GM12878 (cell line): ENCODE results near the gene AIDA. TPM values are rescaled to one million over a fixed set of nuclear protein-coding genes. Genes with fewer than 3 reads are reported as not detected.

ENCODE experiments used
- BRCA1 ChIP-seq: IDR thresholded peaks from 2 replicates; pipeline ENCODE4 v1.6.1; 2011; ENCODE audit warnings: low read depth, low read length, improper control_type of control experiment
- EP300 ChIP-seq, 2 experiments: fragments of 150-350 bp in 1 of 2; IDR thresholded peaks; 2 replicates each; pipeline ENCODE4 v1.6.1; 2011 to 2012; ENCODE audit warnings: low read depth in 2 of 2, low read length in 2 of 2, borderline replicate concordance in 1 of 2, improper control_type of control experiment in 1 of 2, inconsistent platforms in 1 of 2; ENCODE audit not compliant: control insufficient read depth in 1 of 2
- MYC ChIP-seq: IDR thresholded peaks from 2 replicates; pipeline ENCODE4 v1.6.1; 2011; ENCODE audit warnings: mild to moderate bottlenecking, low read length, moderate library complexity, inconsistent platforms; ENCODE audit not compliant: insufficient read depth, insufficient replicate concordance, insufficient read length, severe bottlenecking
- POLR2AphosphoS2 ChIP-seq: IDR thresholded peaks from 2 replicates; pipeline ENCODE4 v1.6.1; 2011; ENCODE audit warnings: low read depth, mild to moderate bottlenecking, low read length, improper control_type of control experiment, moderate library complexity
- polyA plus RNA-seq, 11 experiments: library from polyadenylated mRNA; depleted of rRNA in 4 of 11; unstranded in 6 of 11; stranded (reverse) in 5 of 11; fragments of >200 nt; fragmentation: Nextera tagmentation in 4 of 11; fragmentation: Illumina TruSeq in 1 of 11; extraction: Ambion mirVana in 4 of 11; extraction: Trizol in 1 of 11; gene quantifications; 1 replicate in 1 of 11; 2 replicates in 10 of 11; pipeline versions ENCODE4 v1.2.1 to v1.2.3, GENCODE V29; 2011 to 2016; ENCODE audit warnings: inconsistent platforms in 2 of 11, missing spikeins in 2 of 11, low read depth in 1 of 11
- total RNA-seq, 4 experiments: library from RNA; depleted of rRNA in 3 of 4; stranded (reverse); fragments of >200 nt in 3 of 4; fragmentation: Illumina TruSeq in 1 of 4; extraction: Trizol in 1 of 4; gene quantifications; 2 replicates each; pipeline versions ENCODE4 v1.2.1 to v1.2.3, GENCODE V29; 2013 to 2021
- TF ChIP-seq, protein P1 (sequence below): fragments of 450-650 bp; IDR thresholded peaks from 2 replicates; pipeline ENCODE4 v1.6.1; 2016; ENCODE audit warnings: mild to moderate bottlenecking, moderate library complexity, borderline replicate concordance
- TF ChIP-seq, protein P2 (sequence below): fragments of 450-650 bp; IDR thresholded peaks from 2 replicates; pipeline ENCODE4 v1.6.1; 2018; ENCODE audit warnings: borderline replicate concordance, mild to moderate bottlenecking; ENCODE audit not compliant: partially characterized antibody
- TF ChIP-seq, protein P3 (sequence below): IDR thresholded peaks from 2 replicates; pipeline ENCODE4 v1.6.1; 2012; ENCODE audit warnings: improper control_type of control experiment, low read depth, low read length; ENCODE audit not compliant: insufficient replicate concordance
- TF ChIP-seq, protein P4 (sequence below): IDR thresholded peaks from 2 replicates; pipeline ENCODE4 v1.6.1; 2012; ENCODE audit warnings: low read depth, low read length, improper control_type of control experiment
- TF ChIP-seq, protein P5 (sequence below): fragments of 150-350 bp; IDR thresholded peaks from 2 replicates; pipeline ENCODE4 v1.6.1; 2014; ENCODE audit warnings: mild to moderate bottlenecking, low read depth, low read length

Gene AIDA
- total and polyA plus RNA-seq, 10 of the 15 experiments (the other 5 are each of a cell fraction or from before 2014, with no cell fraction given), result 8.9 to 43.1 (median 19.2) TPM

DNA sequence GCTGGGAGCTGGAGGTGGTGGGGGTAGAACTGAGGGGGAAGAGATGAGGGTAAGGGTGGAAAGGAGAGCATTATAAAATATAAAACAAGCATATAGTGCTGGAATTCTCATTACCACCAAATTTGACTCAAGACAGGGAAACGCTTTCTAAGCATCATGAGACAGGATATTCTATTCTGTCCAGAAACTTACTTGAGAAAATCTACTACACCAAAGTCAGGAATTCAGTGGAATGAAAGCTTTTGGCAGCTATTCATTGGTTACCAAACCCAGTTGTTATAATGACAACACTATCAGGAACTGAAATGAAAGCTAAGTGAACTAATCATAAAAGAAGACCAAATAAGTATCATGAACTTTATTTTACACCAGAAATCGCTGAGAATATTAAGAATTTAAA, 14.5 kb downstream of the AIDA start (continued):
- TF ChIP-seq, protein P1, sequence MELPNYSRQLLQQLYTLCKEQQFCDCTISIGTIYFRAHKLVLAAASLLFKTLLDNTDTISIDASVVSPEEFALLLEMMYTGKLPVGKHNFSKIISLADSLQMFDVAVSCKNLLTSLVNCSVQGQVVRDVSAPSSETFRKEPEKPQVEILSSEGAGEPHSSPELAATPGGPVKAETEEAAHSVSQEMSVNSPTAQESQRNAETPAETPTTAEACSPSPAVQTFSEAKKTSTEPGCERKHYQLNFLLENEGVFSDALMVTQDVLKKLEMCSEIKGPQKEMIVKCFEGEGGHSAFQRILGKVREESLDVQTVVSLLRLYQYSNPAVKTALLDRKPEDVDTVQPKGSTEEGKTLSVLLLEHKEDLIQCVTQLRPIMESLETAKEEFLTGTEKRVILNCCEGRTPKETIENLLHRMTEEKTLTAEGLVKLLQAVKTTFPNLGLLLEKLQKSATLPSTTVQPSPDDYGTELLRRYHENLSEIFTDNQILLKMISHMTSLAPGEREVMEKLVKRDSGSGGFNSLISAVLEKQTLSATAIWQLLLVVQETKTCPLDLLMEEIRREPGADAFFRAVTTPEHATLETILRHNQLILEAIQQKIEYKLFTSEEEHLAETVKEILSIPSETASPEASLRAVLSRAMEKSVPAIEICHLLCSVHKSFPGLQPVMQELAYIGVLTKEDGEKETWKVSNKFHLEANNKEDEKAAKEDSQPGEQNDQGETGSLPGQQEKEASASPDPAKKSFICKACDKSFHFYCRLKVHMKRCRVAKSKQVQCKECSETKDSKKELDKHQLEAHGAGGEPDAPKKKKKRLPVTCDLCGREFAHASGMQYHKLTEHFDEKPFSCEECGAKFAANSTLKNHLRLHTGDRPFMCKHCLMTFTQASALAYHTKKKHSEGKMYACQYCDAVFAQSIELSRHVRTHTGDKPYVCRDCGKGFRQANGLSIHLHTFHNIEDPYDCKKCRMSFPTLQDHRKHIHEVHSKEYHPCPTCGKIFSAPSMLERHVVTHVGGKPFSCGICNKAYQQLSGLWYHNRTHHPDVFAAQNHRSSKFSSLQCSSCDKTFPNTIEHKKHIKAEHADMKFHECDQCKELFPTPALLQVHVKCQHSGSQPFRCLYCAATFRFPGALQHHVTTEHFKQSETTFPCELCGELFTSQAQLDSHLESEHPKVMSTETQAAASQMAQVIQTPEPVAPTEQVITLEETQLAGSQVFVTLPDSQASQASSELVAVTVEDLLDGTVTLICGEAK, result no peak
- no peak for TF ChIP-seq BRCA1
- TF ChIP-seq, protein P2, sequence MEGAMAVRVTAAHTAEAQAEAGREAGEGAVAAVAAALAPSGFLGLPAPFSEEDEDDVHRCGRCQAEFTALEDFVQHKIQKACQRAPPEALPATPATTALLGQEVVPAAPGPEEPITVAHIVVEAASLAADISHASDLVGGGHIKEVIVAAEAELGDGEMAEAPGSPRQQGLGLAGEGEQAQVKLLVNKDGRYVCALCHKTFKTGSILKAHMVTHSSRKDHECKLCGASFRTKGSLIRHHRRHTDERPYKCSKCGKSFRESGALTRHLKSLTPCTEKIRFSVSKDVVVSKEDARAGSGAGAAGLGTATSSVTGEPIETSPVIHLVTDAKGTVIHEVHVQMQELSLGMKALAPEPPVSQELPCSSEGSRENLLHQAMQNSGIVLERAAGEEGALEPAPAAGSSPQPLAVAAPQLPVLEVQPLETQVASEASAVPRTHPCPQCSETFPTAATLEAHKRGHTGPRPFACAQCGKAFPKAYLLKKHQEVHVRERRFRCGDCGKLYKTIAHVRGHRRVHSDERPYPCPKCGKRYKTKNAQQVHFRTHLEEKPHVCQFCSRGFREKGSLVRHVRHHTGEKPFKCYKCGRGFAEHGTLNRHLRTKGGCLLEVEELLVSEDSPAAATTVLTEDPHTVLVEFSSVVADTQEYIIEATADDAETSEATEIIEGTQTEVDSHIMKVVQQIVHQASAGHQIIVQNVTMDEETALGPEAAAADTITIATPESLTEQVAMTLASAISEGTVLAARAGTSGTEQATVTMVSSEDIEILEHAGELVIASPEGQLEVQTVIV, result no peak
- TF ChIP-seq POLR2AphosphoS2, result no peak
- TF ChIP-seq EP300 (IDR thresholded peaks at IDR 0.05; ENCODE audit: borderline replicate concordance in 1 of 2, control insufficient read depth in 1 of 2, low read depth in 2 of 2, low read length in 2 of 2), result no peak
- TF ChIP-seq, protein P3, sequence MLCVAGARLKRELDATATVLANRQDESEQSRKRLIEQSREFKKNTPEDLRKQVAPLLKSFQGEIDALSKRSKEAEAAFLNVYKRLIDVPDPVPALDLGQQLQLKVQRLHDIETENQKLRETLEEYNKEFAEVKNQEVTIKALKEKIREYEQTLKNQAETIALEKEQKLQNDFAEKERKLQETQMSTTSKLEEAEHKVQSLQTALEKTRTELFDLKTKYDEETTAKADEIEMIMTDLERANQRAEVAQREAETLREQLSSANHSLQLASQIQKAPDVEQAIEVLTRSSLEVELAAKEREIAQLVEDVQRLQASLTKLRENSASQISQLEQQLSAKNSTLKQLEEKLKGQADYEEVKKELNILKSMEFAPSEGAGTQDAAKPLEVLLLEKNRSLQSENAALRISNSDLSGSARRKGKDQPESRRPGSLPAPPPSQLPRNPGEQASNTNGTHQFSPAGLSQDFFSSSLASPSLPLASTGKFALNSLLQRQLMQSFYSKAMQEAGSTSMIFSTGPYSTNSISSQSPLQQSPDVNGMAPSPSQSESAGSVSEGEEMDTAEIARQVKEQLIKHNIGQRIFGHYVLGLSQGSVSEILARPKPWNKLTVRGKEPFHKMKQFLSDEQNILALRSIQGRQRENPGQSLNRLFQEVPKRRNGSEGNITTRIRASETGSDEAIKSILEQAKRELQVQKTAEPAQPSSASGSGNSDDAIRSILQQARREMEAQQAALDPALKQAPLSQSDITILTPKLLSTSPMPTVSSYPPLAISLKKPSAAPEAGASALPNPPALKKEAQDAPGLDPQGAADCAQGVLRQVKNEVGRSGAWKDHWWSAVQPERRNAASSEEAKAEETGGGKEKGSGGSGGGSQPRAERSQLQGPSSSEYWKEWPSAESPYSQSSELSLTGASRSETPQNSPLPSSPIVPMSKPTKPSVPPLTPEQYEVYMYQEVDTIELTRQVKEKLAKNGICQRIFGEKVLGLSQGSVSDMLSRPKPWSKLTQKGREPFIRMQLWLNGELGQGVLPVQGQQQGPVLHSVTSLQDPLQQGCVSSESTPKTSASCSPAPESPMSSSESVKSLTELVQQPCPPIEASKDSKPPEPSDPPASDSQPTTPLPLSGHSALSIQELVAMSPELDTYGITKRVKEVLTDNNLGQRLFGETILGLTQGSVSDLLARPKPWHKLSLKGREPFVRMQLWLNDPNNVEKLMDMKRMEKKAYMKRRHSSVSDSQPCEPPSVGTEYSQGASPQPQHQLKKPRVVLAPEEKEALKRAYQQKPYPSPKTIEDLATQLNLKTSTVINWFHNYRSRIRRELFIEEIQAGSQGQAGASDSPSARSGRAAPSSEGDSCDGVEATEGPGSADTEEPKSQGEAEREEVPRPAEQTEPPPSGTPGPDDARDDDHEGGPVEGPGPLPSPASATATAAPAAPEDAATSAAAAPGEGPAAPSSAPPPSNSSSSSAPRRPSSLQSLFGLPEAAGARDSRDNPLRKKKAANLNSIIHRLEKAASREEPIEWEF, result no peak
- TF ChIP-seq, protein P4, sequence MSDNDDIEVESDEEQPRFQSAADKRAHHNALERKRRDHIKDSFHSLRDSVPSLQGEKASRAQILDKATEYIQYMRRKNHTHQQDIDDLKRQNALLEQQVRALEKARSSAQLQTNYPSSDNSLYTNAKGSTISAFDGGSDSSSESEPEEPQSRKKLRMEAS, result no peak
- TF ChIP-seq, protein P5, sequence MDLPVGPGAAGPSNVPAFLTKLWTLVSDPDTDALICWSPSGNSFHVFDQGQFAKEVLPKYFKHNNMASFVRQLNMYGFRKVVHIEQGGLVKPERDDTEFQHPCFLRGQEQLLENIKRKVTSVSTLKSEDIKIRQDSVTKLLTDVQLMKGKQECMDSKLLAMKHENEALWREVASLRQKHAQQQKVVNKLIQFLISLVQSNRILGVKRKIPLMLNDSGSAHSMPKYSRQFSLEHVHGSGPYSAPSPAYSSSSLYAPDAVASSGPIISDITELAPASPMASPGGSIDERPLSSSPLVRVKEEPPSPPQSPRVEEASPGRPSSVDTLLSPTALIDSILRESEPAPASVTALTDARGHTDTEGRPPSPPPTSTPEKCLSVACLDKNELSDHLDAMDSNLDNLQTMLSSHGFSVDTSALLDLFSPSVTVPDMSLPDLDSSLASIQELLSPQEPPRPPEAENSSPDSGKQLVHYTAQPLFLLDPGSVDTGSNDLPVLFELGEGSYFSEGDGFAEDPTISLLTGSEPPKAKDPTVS, result no peak
- TF ChIP-seq MYC, result no peak
